Neural cell (in vitro differentiated cells): ENCODE results near the gene ABCC11.

Source experiments
- CTCF ChIP-seq: fragments of 450-650 bp; IDR thresholded peaks from 2 replicates; pipeline ENCODE4 v1.5.1; 2014; ENCODE audit warnings: antibody characterized with exemption, mild to moderate bottlenecking, moderate library complexity; ENCODE audit not compliant: poor library complexity, severe bottlenecking
- EZH2 ChIP-seq: fragments of 200-600, 300-800 bp; shearing (Covaris generic), sonication (generic); IDR thresholded peaks from 2 replicates; pipeline ENCODE4 v1.6.1; 2014; ENCODE audit warnings: antibody characterized with exemption, low read length, borderline replicate concordance, mild to moderate bottlenecking; ENCODE audit not compliant: insufficient read depth, poor library complexity, severe bottlenecking
- POLR2AphosphoS5 ChIP-seq: IDR thresholded peaks from 2 replicates; pipeline ENCODE4 v1.6.1; 2012
- RAD21 ChIP-seq: fragments of 450-650 bp; conservative IDR thresholded peaks from 2 replicates; pipeline ENCODE4 v1.6.1; 2014; ENCODE audit warnings: antibody characterized with exemption, mild to moderate bottlenecking, moderate library complexity
- TF ChIP-seq, protein P1 (sequence below): IDR thresholded peaks from 2 replicates; pipeline ENCODE4 v1.6.1; 2012; ENCODE audit warnings: borderline replicate concordance

GRCh38 chr16:48137822-48138221, 109.5 kb downstream of the ABCC11 start:
- TF ChIP-seq, protein P1, sequence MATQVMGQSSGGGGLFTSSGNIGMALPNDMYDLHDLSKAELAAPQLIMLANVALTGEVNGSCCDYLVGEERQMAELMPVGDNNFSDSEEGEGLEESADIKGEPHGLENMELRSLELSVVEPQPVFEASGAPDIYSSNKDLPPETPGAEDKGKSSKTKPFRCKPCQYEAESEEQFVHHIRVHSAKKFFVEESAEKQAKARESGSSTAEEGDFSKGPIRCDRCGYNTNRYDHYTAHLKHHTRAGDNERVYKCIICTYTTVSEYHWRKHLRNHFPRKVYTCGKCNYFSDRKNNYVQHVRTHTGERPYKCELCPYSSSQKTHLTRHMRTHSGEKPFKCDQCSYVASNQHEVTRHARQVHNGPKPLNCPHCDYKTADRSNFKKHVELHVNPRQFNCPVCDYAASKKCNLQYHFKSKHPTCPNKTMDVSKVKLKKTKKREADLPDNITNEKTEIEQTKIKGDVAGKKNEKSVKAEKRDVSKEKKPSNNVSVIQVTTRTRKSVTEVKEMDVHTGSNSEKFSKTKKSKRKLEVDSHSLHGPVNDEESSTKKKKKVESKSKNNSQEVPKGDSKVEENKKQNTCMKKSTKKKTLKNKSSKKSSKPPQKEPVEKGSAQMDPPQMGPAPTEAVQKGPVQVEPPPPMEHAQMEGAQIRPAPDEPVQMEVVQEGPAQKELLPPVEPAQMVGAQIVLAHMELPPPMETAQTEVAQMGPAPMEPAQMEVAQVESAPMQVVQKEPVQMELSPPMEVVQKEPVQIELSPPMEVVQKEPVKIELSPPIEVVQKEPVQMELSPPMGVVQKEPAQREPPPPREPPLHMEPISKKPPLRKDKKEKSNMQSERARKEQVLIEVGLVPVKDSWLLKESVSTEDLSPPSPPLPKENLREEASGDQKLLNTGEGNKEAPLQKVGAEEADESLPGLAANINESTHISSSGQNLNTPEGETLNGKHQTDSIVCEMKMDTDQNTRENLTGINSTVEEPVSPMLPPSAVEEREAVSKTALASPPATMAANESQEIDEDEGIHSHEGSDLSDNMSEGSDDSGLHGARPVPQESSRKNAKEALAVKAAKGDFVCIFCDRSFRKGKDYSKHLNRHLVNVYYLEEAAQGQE = no peak
- TF ChIP-seq CTCF (no peak), POLR2AphosphoS5 (no peak), EZH2 (no peak), RAD21 (no peak)
